Loucy (cell line): ENCODE data around the gene OR10H3.

Source experiments
- H2AFZ ChIP-seq: fragments of 200-600 bp; sonication (generic); 2 replicates; pipeline ENCODE4 v1.6.0; 2016; ENCODE audit warnings: antibody characterized with exemption, mild to moderate bottlenecking, low read length, moderate library complexity
- H3F3A ChIP-seq: fragments of 200-600 bp; 2 replicates; pipeline ENCODE4 v1.6.0; 2016; ENCODE audit warnings: antibody characterized with exemption, low read depth, mild to moderate bottlenecking
- H3K27me3 ChIP-seq: fragments of 200-600 bp; sonication (generic); 2 replicates; pipeline ENCODE4 v1.6.1; 2014; ENCODE audit warnings: low read length, mild to moderate bottlenecking; ENCODE audit not compliant: insufficient read depth, poor library complexity, severe bottlenecking
- H3K36me3 ChIP-seq: fragments of 200-600 bp; sonication (generic); 2 replicates; pipeline ENCODE4 v1.6.1; 2016; ENCODE audit warnings: low read length; ENCODE audit not compliant: insufficient read depth
- H3K4me1 ChIP-seq: fragments of 200-600 bp; sonication (generic); 2 replicates; pipeline ENCODE4 v1.5.1; 2014; ENCODE audit warnings: low read length, mild to moderate bottlenecking; ENCODE audit not compliant: insufficient read depth, poor library complexity, severe bottlenecking
- H3K4me2 ChIP-seq: fragments of 200-600 bp; sonication (generic); 2 replicates; pipeline ENCODE4 v1.6.0; 2014; ENCODE audit warnings: antibody characterized with exemption, low read length, low read depth, mild to moderate bottlenecking; ENCODE audit not compliant: poor library complexity, severe bottlenecking
- H3K4me3 ChIP-seq: fragments of 200-600 bp; sonication (generic); 2 replicates; pipeline ENCODE4 v1.5.1; 2014; ENCODE audit warnings: low read length, mild to moderate bottlenecking, mixed read lengths; ENCODE audit not compliant: poor library complexity, severe bottlenecking
- H3K79me2 ChIP-seq: fragments of 200-600 bp; sonication (generic); 2 replicates; pipeline ENCODE4 v1.6.1; 2014; ENCODE audit warnings: low read length; ENCODE audit not compliant: insufficient read depth
- H3K9ac ChIP-seq: fragments of 200-600 bp; sonication (generic); 2 replicates; pipeline ENCODE4 v1.6.0; 2014; ENCODE audit warnings: mild to moderate bottlenecking, low read depth, low read length, moderate library complexity; ENCODE audit not compliant: poor library complexity, severe bottlenecking
- H3K9me2 ChIP-seq: fragments of 200-600 bp; sonication (generic); replicated peaks from 2 replicates; pipeline ENCODE4 v1.6.1; 2016; ENCODE audit warnings: low read depth, low read length, mixed read lengths
- H3K9me3 ChIP-seq: fragments of 200-600 bp; sonication (generic); 2 replicates; pipeline ENCODE4 v1.6.1; 2014; ENCODE audit warnings: mild to moderate bottlenecking, antibody characterized with exemption, low read length, low read depth; ENCODE audit not compliant: insufficient read depth
- H4K20me1 ChIP-seq: fragments of 200-600 bp; sonication (generic); 2 replicates; pipeline ENCODE4 v1.6.0; 2014; ENCODE audit warnings: antibody characterized with exemption, low read length, mild to moderate bottlenecking; ENCODE audit not compliant: insufficient read depth, poor library complexity, severe bottlenecking
- CTCF ChIP-seq: fragments of 200-600 bp; sonication (generic); conservative IDR thresholded peaks from 2 replicates; pipeline ENCODE4 v1.5.1; 2014; ENCODE audit warnings: mild to moderate bottlenecking, antibody characterized with exemption, low read length
- EZH2phosphoT487 ChIP-seq: fragments of 200-600 bp; IDR thresholded peaks from 2 replicates; pipeline ENCODE4 v1.6.1; 2018; ENCODE audit warnings: antibody characterized with exemption, mild to moderate bottlenecking, moderate library complexity, borderline replicate concordance

Gene OR10H3

GRCh38 chr19:15733895-15734294 is 3.9 kb upstream of the OR10H3 start:
- Histone ChIP-seq H3K36me3 (no peaks in the 10 kb centered on the region), H3K4me2 (no peak overlapping the region), H3K79me2 (no peaks in the 10 kb centered on the region), H3K9me3 (no peaks in the 10 kb centered on the region), H3F3A (no peaks in the 10 kb centered on the region), H3K4me1 (no peaks in the 10 kb centered on the region), H3K27me3 (no peaks in the 10 kb centered on the region), H2AFZ (no peak overlapping the region), H3K9ac (no peak overlapping the region), H3K4me3 (no peak overlapping the region), H4K20me1 (no peaks in the 10 kb centered on the region), H3K9me2 (no peaks in the 10 kb centered on the region)
- TF ChIP-seq CTCF (no peak), EZH2phosphoT487 (no peak)

GRCh38 chr19:15740785-15741184 is 3.0 kb downstream of the OR10H3 start:
- H3K9ac ChIP-seq: no peak overlapping the region
- H3K4me1 ChIP-seq: no peaks in the 10 kb centered on the region
- H3F3A ChIP-seq: no peaks in the 10 kb centered on the region
- H3K9me2 ChIP-seq: no peaks in the 10 kb centered on the region
- no peak overlapping the region for H2AFZ ChIP-seq
- no peaks in the 10 kb centered on the region for H3K27me3 ChIP-seq
- no peak overlapping the region for H3K4me3 ChIP-seq
- no peaks in the 10 kb centered on the region for H3K79me2 ChIP-seq
- no peaks in the 10 kb centered on the region for H3K36me3 ChIP-seq
- no peaks in the 10 kb centered on the region for H4K20me1 ChIP-seq
- no peak for TF ChIP-seq CTCF
- TF ChIP-seq EZH2phosphoT487: no peak
- H3K4me2 ChIP-seq: no peak overlapping the region
- peaks cover 7% of the 10 kb centered on the region; the same call in 1 of the 2 replicates for H3K9me3 ChIP-seq

- Histone ChIP-seq H3K27me3 (peaks cover 37% of the 10 kb centered on the region), H3F3A (no peaks in the 10 kb centered on the region), H4K20me1 (no peaks in the 10 kb centered on the region), H3K4me2 (no peak overlapping the region), H3K36me3 (no peaks in the 10 kb centered on the region), H3K9ac (no peak overlapping the region), H3K9me2 (no peaks in the 10 kb centered on the region), H3K4me1 (no peaks in the 10 kb centered on the region), H3K9me3 (no peaks in the 10 kb centered on the region), H3K79me2 (no peaks in the 10 kb centered on the region), H2AFZ (no peak overlapping the region), H3K4me3 (no peak overlapping the region)
- no peak for TF ChIP-seq CTCF
- TF ChIP-seq EZH2phosphoT487: no peak
These were observed 10.5 kb downstream of the OR10H3 start for GRCh38 chr19:15748239-15748638.
